ENCODE data around the gene C8G. TPM values are rescaled to one million over a fixed set of nuclear protein-coding genes. Genes with fewer than 3 reads are reported as not detected.

Gene C8G
- total and polyA plus RNA-seq, 3 experiments from 2014 or later, result 0.96 TPM; not detected in 2

- H3K9me3 ChIP-seq (ENCODE audit: low read length), result no peaks in the 10 kb centered on the region
- no peak overlapping the region for H3K4me3 ChIP-seq (ENCODE audit: low read length)
- Mint-ChIP-seq H3K9me3 (peaks cover 0 to 5% (median 2%) of the 10 kb centered on the region in 5 donors), H3K27ac (peak overlapping the region in 7 of 8 donors; percentile 45 to 98 (median 77)), H3K36me3 (peaks cover 0 to 12% (median 0%) of the 10 kb centered on the region in 3 donors), H3K27me3 (no peaks in the 10 kb centered on the region), H3K4me3 (peak overlapping the region in 2 of 7 donors; percentile 32 to 72), H3K4me1 (peaks cover 30 to 79% (median 31%) of the 10 kb centered on the region in 3 donors)
- ChIA-PET CTCF (interaction anchor here (0.9 to 2.6 kb wide), 8 partner anchors 8 to 88 kb away, joined by 3 to 13 read pairs (median 4); partner anchors contain the start of genes ABCA2 and C8G), POLR2A (interaction anchor here (0.5 to 1.4 kb wide), 7 partner anchors 8 to 76 kb away, joined by 3 to 11 read pairs (median 7); partner anchors contain the start of gene PAXX)
- H3K4me1 ChIP-seq (ENCODE audit: insufficient read depth, low read length), result peaks cover 33% of the 10 kb centered on the region
- H3K27ac ChIP-seq (ENCODE audit: low read depth, low read length), result peak overlapping the region; percentile 16
- no peak for DNase-seq
- no peaks in the 10 kb centered on the region for H3K27me3 ChIP-seq (ENCODE audit: insufficient read depth, low read length, poor library complexity, severe bottlenecking)
- H3K36me3 ChIP-seq (ENCODE audit: insufficient read depth, low read length), result no peaks in the 10 kb centered on the region
Measured at GRCh38 chr9:136958898-136959850, 14.1 kb downstream of the C8G start.

GRCh38 chr9:136960212-136960937 is 15.3 kb downstream of the C8G start:
- Histone ChIP-seq H3K4me3 (ENCODE audit: low read length) (no peak overlapping the region), H3K27me3 (ENCODE audit: insufficient read depth, low read length, poor library complexity, severe bottlenecking) (no peaks in the 10 kb centered on the region), H3K4me1 (ENCODE audit: insufficient read depth, low read length) (peaks cover 43% of the 10 kb centered on the region), H3K36me3 (ENCODE audit: insufficient read depth, low read length) (no peaks in the 10 kb centered on the region), H3K9me3 (ENCODE audit: low read length) (no peaks in the 10 kb centered on the region), H3K27ac (ENCODE audit: low read depth, low read length) (peak overlapping the region; percentile 16)
- ChIA-PET CTCF (interaction anchor here (0.7 to 2.6 kb wide), 7 partner anchors 9 to 75 kb away, joined by 3 to 13 read pairs (median 7); partner anchors contain the start of genes ABCA2, C8G and FBXW5), POLR2A (interaction anchor here (0.6 to 1.4 kb wide), 7 partner anchors 9 to 74 kb away, joined by 3 to 11 read pairs (median 7); partner anchors contain the start of gene PAXX)
- Mint-ChIP-seq H3K4me3 (peak overlapping the region in 6 of 7 donors; percentile 72 to 91 (median 76)), H3K36me3 (peaks cover 0 to 12% (median 0%) of the 10 kb centered on the region in 3 donors), H3K27me3 (peaks cover 0 to under 1% of the 10 kb centered on the region in 2 donors), H3K27ac (peak overlapping the region; percentile 91 to 98 (median 96)), H3K9me3 (peaks cover 0 to 5% (median 2%) of the 10 kb centered on the region in 5 donors), H3K4me1 (peaks cover 38 to 83% (median 40%) of the 10 kb centered on the region in 3 donors)
- peak in 4 of 5 donors; percentile 40 to 73 (median 52) for DNase-seq

- Mint-ChIP-seq H3K27me3 (peaks cover 0 to 3% of the 10 kb centered on the region in 2 donors), H3K36me3 (peaks cover 0 to 12% (median 0%) of the 10 kb centered on the region in 3 donors), H3K4me3 (peak overlapping the region in 4 of 7 donors; percentile 65 to 86 (median 74)), H3K4me1 (peaks cover 43 to 86% (median 45%) of the 10 kb centered on the region in 3 donors), H3K9me3 (peaks cover 0 to 5% (median 2%) of the 10 kb centered on the region in 5 donors), H3K27ac (peak overlapping the region in 5 of 8 donors; percentile 61 to 97 (median 91))
- CTCF ChIA-PET, result interaction anchor here (1.4 to 2.6 kb wide), 3 partner anchors 12 to 74 kb away, joined by 7 to 13 read pairs (median 9); no protein-coding TSS in a partner anchor
- Histone ChIP-seq H3K36me3 (ENCODE audit: insufficient read depth, low read length) (no peaks in the 10 kb centered on the region), H3K27me3 (ENCODE audit: insufficient read depth, low read length, poor library complexity, severe bottlenecking) (no peaks in the 10 kb centered on the region), H3K9me3 (ENCODE audit: low read length) (no peaks in the 10 kb centered on the region), H3K27ac (ENCODE audit: low read depth, low read length) (no peak overlapping the region), H3K4me3 (ENCODE audit: low read length) (no peak overlapping the region), H3K4me1 (ENCODE audit: insufficient read depth, low read length) (peaks cover 47% of the 10 kb centered on the region)
- POLR2A ChIA-PET, result interaction anchor here (0.5 to 1.4 kb wide), 5 partner anchors 14 to 74 kb away, joined by 6 to 11 read pairs (median 7); partner anchors contain the start of gene PAXX
- DNase-seq, result no peak
Measured at GRCh38 chr9:136960938-136961275, 15.9 kb downstream of the C8G start.

GRCh38 chr9:136961279-136962065 is 16.4 kb downstream of the C8G start:
- peaks cover 0 to 7% (median 0%) of the 10 kb centered on the region in 3 donors for H3K36me3 Mint-ChIP-seq
- ChIA-PET CTCF (interaction anchor here (1.1 to 2.3 kb wide), 6 partner anchors 14 to 74 kb away, joined by 3 to 13 read pairs (median 8); partner anchors contain the start of genes C8G and FBXW5), POLR2A (interaction anchor here (0.5 kb wide), 1 partner anchor 38 kb away, joined by 7 read pairs; no protein-coding TSS in a partner anchor)
- peaks cover 44 to 86% (median 48%) of the 10 kb centered on the region in 3 donors for H3K4me1 Mint-ChIP-seq
- no peak for DNase-seq
- Histone ChIP-seq H3K27me3 (ENCODE audit: insufficient read depth, low read length, poor library complexity, severe bottlenecking) (no peaks in the 10 kb centered on the region), H3K4me3 (ENCODE audit: low read length) (no peak overlapping the region), H3K4me1 (ENCODE audit: insufficient read depth, low read length) (peaks cover 52% of the 10 kb centered on the region), H3K27ac (ENCODE audit: low read depth, low read length) (no peak overlapping the region), H3K9me3 (ENCODE audit: low read length) (no peaks in the 10 kb centered on the region), H3K36me3 (ENCODE audit: insufficient read depth, low read length) (no peaks in the 10 kb centered on the region)
- H3K9me3 Mint-ChIP-seq, result peaks cover 0 to 3% (median 0%) of the 10 kb centered on the region in 5 donors
- H3K27ac Mint-ChIP-seq, result peak overlapping the region in 5 of 8 donors; percentile 29 to 93 (median 69)
- peaks cover 0 to 3% of the 10 kb centered on the region in 2 donors for H3K27me3 Mint-ChIP-seq
- peak overlapping the region in 3 of 7 donors; percentile 72 to 86 (median 78) for H3K4me3 Mint-ChIP-seq

GRCh38 chr9:136962163-136962562 is 17.1 kb downstream of the C8G start:
- H3K27me3 ChIP-seq (ENCODE audit: insufficient read depth, low read length, poor library complexity, severe bottlenecking), result no peaks in the 10 kb centered on the region
- ChIA-PET POLR2A (no interaction called here), CTCF (interaction anchor here (1.1 to 2.0 kb wide), 4 partner anchors 13 to 72 kb away, joined by 3 to 13 read pairs (median 6); partner anchors contain the start of genes C8G and FBXW5)
- H3K4me3 ChIP-seq (ENCODE audit: low read length), result no peak overlapping the region
- Mint-ChIP-seq H3K4me1 (peaks cover 41 to 83% (median 46%) of the 10 kb centered on the region in 3 donors), H3K27ac (peak overlapping the region in 6 of 8 donors; percentile 72 to 93 (median 86)), H3K36me3 (peaks cover 0 to 3% (median 0%) of the 10 kb centered on the region in 3 donors), H3K4me3 (peak overlapping the region in 2 of 7 donors; percentile 55 to 81), H3K9me3 (no peaks in the 10 kb centered on the region), H3K27me3 (peaks cover 0 to 3% of the 10 kb centered on the region in 2 donors)
- no peak overlapping the region for H3K27ac ChIP-seq (ENCODE audit: low read depth, low read length)
- no peak for DNase-seq
- no peaks in the 10 kb centered on the region for H3K36me3 ChIP-seq (ENCODE audit: insufficient read depth, low read length)
- no peaks in the 10 kb centered on the region for H3K9me3 ChIP-seq (ENCODE audit: low read length)
- peaks cover 52% of the 10 kb centered on the region for H3K4me1 ChIP-seq (ENCODE audit: insufficient read depth, low read length)

GRCh38 chr9:136962701-136963248 is 17.7 kb downstream of the C8G start:
- CTCF ChIA-PET, result interaction anchor here (1.1 to 2.0 kb wide), 4 partner anchors 12 to 72 kb away, joined by 3 to 13 read pairs (median 6); partner anchors contain the start of genes C8G and FBXW5
- Histone ChIP-seq H3K9me3 (ENCODE audit: low read length) (no peaks in the 10 kb centered on the region), H3K4me1 (ENCODE audit: insufficient read depth, low read length) (peaks cover 52% of the 10 kb centered on the region), H3K36me3 (ENCODE audit: insufficient read depth, low read length) (no peaks in the 10 kb centered on the region), H3K27me3 (ENCODE audit: insufficient read depth, low read length, poor library complexity, severe bottlenecking) (no peaks in the 10 kb centered on the region), H3K4me3 (ENCODE audit: low read length) (no peak overlapping the region), H3K27ac (ENCODE audit: low read depth, low read length) (no peak overlapping the region)
- POLR2A ChIA-PET, result no interaction called here
- peaks cover 0 to 3% of the 10 kb centered on the region in 2 donors for H3K27me3 Mint-ChIP-seq
- peaks cover 0 to 3% (median 0%) of the 10 kb centered on the region in 3 donors for H3K36me3 Mint-ChIP-seq
- H3K4me1 Mint-ChIP-seq, result peaks cover 41 to 80% (median 47%) of the 10 kb centered on the region in 3 donors
- no peaks in the 10 kb centered on the region for H3K9me3 Mint-ChIP-seq
- DNase-seq, result no peak
- peak overlapping the region; percentile 72 to 95 (median 86) for H3K27ac Mint-ChIP-seq
- H3K4me3 Mint-ChIP-seq, result peak overlapping the region in 6 of 7 donors; percentile 34 to 68 (median 52)
